SH-SY5Y (cell line): ENCODE measurements around the gene CWF19L2.

Experiments
- GATA2 ChIP-seq: IDR thresholded peaks from 2 replicates; pipeline ENCODE4 v1.6.1; 2011; ENCODE audit warnings: mild to moderate bottlenecking, low read depth, low read length
- GATA3 ChIP-seq: IDR thresholded peaks from 2 replicates; pipeline ENCODE4 v1.6.1; 2011; ENCODE audit warnings: low read depth, mild to moderate bottlenecking, low read length, moderate library complexity

GRCh38 chr11:107468596-107468995 lies 11.0 kb upstream of the CWF19L2 start:
- no peak for TF ChIP-seq GATA2
- TF ChIP-seq GATA3 = no peak
